ENCODE data around the gene CENPF.

CENPF gene

GRCh38 chr1:214632091-214632490 lies 29.1 kb downstream of the CENPF start:
- DNase-seq, result no peak

GRCh38 chr1:214633686-214634085 lies 30.7 kb downstream of the CENPF start:
- DNase-seq, result no peak

- DNase-seq, result no peak
These were observed 31.3 kb downstream of the CENPF start for GRCh38 chr1:214634267-214634666.

- DNase-seq, result no peak
These were observed 32.1 kb downstream of the CENPF start for GRCh38 chr1:214635086-214635485.

GRCh38 chr1:214635506-214635905 lies 32.5 kb downstream of the CENPF start:
- no peak for DNase-seq

- no peak for DNase-seq
These were observed 33.4 kb downstream of the CENPF start for GRCh38 chr1:214636436-214636835.

GRCh38 chr1:214637125-214637524 lies 34.1 kb downstream of the CENPF start:
- no peak for DNase-seq

GRCh38 chr1:214637722-214638458 lies 34.9 kb downstream of the CENPF start:
- no peak for DNase-seq

- DNase-seq, result no peak
These were observed 35.4 kb downstream of the CENPF start for GRCh38 chr1:214638459-214638807.

GRCh38 chr1:214638997-214639396 lies 36.0 kb downstream of the CENPF start:
- DNase-seq, result no peak

GRCh38 chr1:214640431-214641213 lies 37.6 kb downstream of the CENPF start:
- no peak for DNase-seq

- no peak for DNase-seq
These were observed 38.4 kb downstream of the CENPF start for GRCh38 chr1:214641214-214641895.

- no peak for DNase-seq
These were observed 40.0 kb downstream of the CENPF start for GRCh38 chr1:214643030-214643429.

GRCh38 chr1:214645712-214646111 lies 42.7 kb downstream of the CENPF start:
- DNase-seq, result no peak

GRCh38 chr1:214648801-214649200 lies 45.8 kb downstream of the CENPF start:
- DNase-seq, result no peak

GRCh38 chr1:214649607-214650006 lies 46.6 kb downstream of the CENPF start:
- DNase-seq, result no peak

GRCh38 chr1:214650664-214651063 lies 47.7 kb downstream of the CENPF start:
- DNase-seq, result no peak

GRCh38 chr1:214657299-214657698 lies 54.3 kb downstream of the CENPF start:
- no peak for DNase-seq

- DNase-seq, result no peak
These were observed 55.2 kb downstream of the CENPF start for GRCh38 chr1:214658175-214658574.

GRCh38 chr1:214658785-214659184 lies 55.8 kb downstream of the CENPF start:
- no peak for DNase-seq

GRCh38 chr1:214660190-214660589 lies 57.2 kb downstream of the CENPF start:
- no peak for DNase-seq

GRCh38 chr1:214660900-214661299 lies 57.9 kb downstream of the CENPF start:
- DNase-seq, result no peak

- DNase-seq, result no peak
These were observed 59.3 kb downstream of the CENPF start for GRCh38 chr1:214662223-214662785.

All from NCI-H1436 treated with DMSO at 0.1 percent for 48 hours (cell line).